T-helper 22 cell (primary cell): ENCODE measurements around the gene SLC22A12.
"Not testable (repeated sequence)": the region's sequence is repeated elsewhere in the genome, so short reads cannot be mapped to it uniquely, and the experiment has no call there.

Source experiments
- DNase-seq: peaks from one replicate; pipeline ENCODE4 v3.0.0-alpha.2; 2020; ENCODE audit warnings: low read depth

Gene SLC22A12

GRCh38 chr11:64588701-64589100 is 2.3 kb upstream of the SLC22A12 start:
- no peak for DNase-seq

GRCh38 chr11:64591257-64592233 is 525 bp downstream of the SLC22A12 start:
- DNase-seq = no peak

GRCh38 chr11:64592234-64592615 is 1.2 kb downstream of the SLC22A12 start:
- DNase-seq = no peak

- no peak for DNase-seq
Measured at GRCh38 chr11:64592656-64593055, 1.6 kb downstream of the SLC22A12 start.

GRCh38 chr11:64593156-64594105 is 2.4 kb downstream of the SLC22A12 start:
- DNase-seq = no peak

- no peak for DNase-seq
Measured at GRCh38 chr11:64594159-64594939, 3.3 kb downstream of the SLC22A12 start.

- DNase-seq = not testable (repeated sequence)
Measured at GRCh38 chr11:64595922-64596321, 4.9 kb downstream of the SLC22A12 start.

- DNase-seq = no peak
Measured at GRCh38 chr11:64597671-64598101, 6.7 kb downstream of the SLC22A12 start.

- DNase-seq = no peak
Measured at GRCh38 chr11:64598106-64598796, 7.2 kb downstream of the SLC22A12 start.

- no peak for DNase-seq
Measured at GRCh38 chr11:64598797-64599697, 8.0 kb downstream of the SLC22A12 start.

- no peak for DNase-seq
Measured at GRCh38 chr11:64599698-64600211, 8.7 kb downstream of the SLC22A12 start.

GRCh38 chr11:64600281-64600992 is 9.4 kb downstream of the SLC22A12 start:
- DNase-seq = no peak

- DNase-seq = no peak
Measured at GRCh38 chr11:64601605-64602465, 10.8 kb downstream of the SLC22A12 start.

GRCh38 chr11:64602466-64603070 is 11.5 kb downstream of the SLC22A12 start:
- no peak for DNase-seq

- no peak for DNase-seq
Measured at GRCh38 chr11:64603411-64604110, 12.5 kb downstream of the SLC22A12 start.

GRCh38 chr11:64604458-64605243 is 13.6 kb downstream of the SLC22A12 start:
- DNase-seq = no peak
